GM23338 (cell line): Measurements from ENCODE around the gene SAMD10. TPM values are rescaled to one million over a fixed set of nuclear protein-coding genes. Genes with fewer than 3 reads are reported as not detected.

Source experiments
- ATAC-seq: fragments of 200-7000 bp; cut with Tn5 transposase; 3 replicates; pipeline ENCODE4 v1.9.1; 2020
- DNase-seq: peaks from one replicate; pipeline ENCODE4 v3.0.0-alpha.2; 2015; ENCODE audit warnings: low spot score
- H2AFZ ChIP-seq: fragments of 200-600 bp; sonication (generic); 2 replicates; pipeline ENCODE4 v1.8.0; 2016; ENCODE audit warnings: antibody characterized with exemption, mild to moderate bottlenecking, moderate library complexity
- H3F3A ChIP-seq: fragments of 200-600 bp; sonication (generic); replicated peaks from 2 replicates; pipeline ENCODE4 v1.8.0; 2017; ENCODE audit warnings: antibody characterized with exemption, mixed run types, low read depth
- H3K27ac ChIP-seq: fragments of 200-600 bp; sonication (generic); 2 replicates; pipeline ENCODE4 v1.6.1; 2016; ENCODE audit warnings: low read depth
- H3K27me3 ChIP-seq: fragments of 200-600 bp; sonication (generic); 2 replicates; pipeline ENCODE4 v1.8.0; 2016; ENCODE audit warnings: mild to moderate bottlenecking, mixed run types, moderate library complexity; ENCODE audit not compliant: insufficient read depth
- H3K36me3 ChIP-seq: fragments of 200-600 bp; sonication (generic); 2 replicates; pipeline ENCODE4 v1.8.0; 2016; ENCODE audit warnings: mild to moderate bottlenecking; ENCODE audit not compliant: insufficient read depth
- H3K4me1 ChIP-seq: fragments of 200-600 bp; sonication (generic); 2 replicates; pipeline ENCODE4 v1.8.0; 2016; ENCODE audit warnings: mild to moderate bottlenecking, moderate library complexity; ENCODE audit not compliant: insufficient read depth
- H3K4me2 ChIP-seq: fragments of 200-600 bp; sonication (generic); 2 replicates; pipeline ENCODE4 v1.7.1; 2017; ENCODE audit warnings: mixed run types
- H3K4me3 ChIP-seq: fragments of 200-600 bp; sonication (generic); 2 replicates; pipeline ENCODE4 v1.6.1; 2016; ENCODE audit warnings: mixed run types
- H3K79me2 ChIP-seq: fragments of 200-600 bp; sonication (generic); replicated peaks from 2 replicates; pipeline ENCODE4 v1.8.0; 2017; ENCODE audit warnings: mild to moderate bottlenecking; ENCODE audit not compliant: insufficient read depth
- H3K9me2 ChIP-seq: fragments of 200-600 bp; sonication (generic); 2 replicates; pipeline ENCODE4 v1.8.0; 2017; ENCODE audit not compliant: insufficient read depth
- H4K20me1 ChIP-seq: fragments of 200-600 bp; sonication (generic); replicated peaks from 2 replicates; pipeline ENCODE4 v1.8.0; 2017; ENCODE audit warnings: mild to moderate bottlenecking; ENCODE audit not compliant: insufficient read depth
- H3K27ac Mint-ChIP-seq: 2 replicates; pipeline ENCODE4 v1.8.0; 2020; ENCODE audit warnings: inconsistent platforms, mild to moderate bottlenecking, moderate library complexity, mixed read lengths
- H3K27me3 Mint-ChIP-seq: 3 replicates; pipeline ENCODE4 v1.8.0; 2022; ENCODE audit warnings: low read depth, mild to moderate bottlenecking, moderate library complexity, mixed read lengths, inconsistent platforms; ENCODE audit not compliant: insufficient read depth, poor library complexity
- H3K36me3 Mint-ChIP-seq: 3 replicates; pipeline ENCODE4 v1.8.0; 2021; ENCODE audit warnings: low read depth, mild to moderate bottlenecking, inconsistent platforms, moderate library complexity, mixed read lengths
- H3K4me1 Mint-ChIP-seq: 3 replicates; pipeline ENCODE4 v1.8.0; 2020; ENCODE audit warnings: mild to moderate bottlenecking, inconsistent platforms, mixed read lengths
- H3K4me3 Mint-ChIP-seq: 3 replicates; pipeline ENCODE4 v1.8.0; 2021; ENCODE audit warnings: moderate library complexity, mild to moderate bottlenecking, inconsistent platforms, mixed read lengths
- H3K9me3 Mint-ChIP-seq: 3 replicates; pipeline ENCODE4 v1.8.0; 2020; ENCODE audit warnings: moderate library complexity, mild to moderate bottlenecking, inconsistent platforms, mixed read lengths
- CREB1 ChIP-seq: fragments of 250-450 bp; sonication (Bioruptor Pico); IDR thresholded peaks from 2 replicates; pipeline ENCODE4 v1.5.0; 2020; ENCODE audit warnings: low read depth, mild to moderate bottlenecking, moderate library complexity
- POLR2AphosphoS5 ChIP-seq: IDR thresholded peaks from 2 replicates; pipeline ENCODE4 v1.6.1; 2016; ENCODE audit warnings: antibody characterized with exemption, low read depth
- ZNF114 ChIP-seq: fragments of 250-450 bp; sonication (Bioruptor Pico); IDR thresholded peaks from 2 replicates; pipeline ENCODE4 v1.5.0; 2020; ENCODE audit warnings: mild to moderate bottlenecking, moderate library complexity
- ZNF331 ChIP-seq: fragments of 250-450 bp; sonication (Bioruptor Pico); IDR thresholded peaks from 2 replicates; pipeline ENCODE4 v1.5.0; 2020; ENCODE audit warnings: low read depth, mild to moderate bottlenecking, moderate library complexity
- polyA plus RNA-seq: library from polyadenylated mRNA; unstranded; fragments of >200 nt; fragmentation: Nextera tagmentation; extraction: Ambion mirVana; gene quantifications from 2 replicates; pipeline ENCODE4 v1.2.1, GENCODE V29; 2016
- total RNA-seq: library from RNA; depleted of rRNA; stranded (reverse); fragments of >200 nt; shearing (Covaris generic); gene quantifications from 2 replicates; pipeline ENCODE4 v1.2.3, GENCODE V29; 2014
- TF ChIP-seq, protein P1 (sequence below): fragments of 250-450 bp; sonication (Bioruptor Pico); IDR thresholded peaks from 2 replicates; pipeline ENCODE4 v1.5.0; 2020; ENCODE audit warnings: mild to moderate bottlenecking, moderate library complexity
- TF ChIP-seq, protein P2 (sequence below), 2 experiments: fragments of 200-600 bp in 1 of 2; sonication (generic) in 1 of 2; conservative IDR thresholded peaks; 2 replicates each; pipeline versions ENCODE4 v1.5.1 to v1.6.1; 2016 to 2017; ENCODE audit warnings: antibody characterized with exemption in 2 of 2, low read depth in 2 of 2, mild to moderate bottlenecking in 2 of 2, moderate library complexity in 1 of 2
- TF ChIP-seq, protein P3 (sequence below): IDR thresholded peaks from 2 replicates; pipeline ENCODE4 v1.6.1; 2016; ENCODE audit warnings: antibody characterized with exemption

Gene SAMD10
- total and polyA plus RNA-seq, 2 experiments from 2014 or later = 2.1 to 7.3 TPM

DNA sequence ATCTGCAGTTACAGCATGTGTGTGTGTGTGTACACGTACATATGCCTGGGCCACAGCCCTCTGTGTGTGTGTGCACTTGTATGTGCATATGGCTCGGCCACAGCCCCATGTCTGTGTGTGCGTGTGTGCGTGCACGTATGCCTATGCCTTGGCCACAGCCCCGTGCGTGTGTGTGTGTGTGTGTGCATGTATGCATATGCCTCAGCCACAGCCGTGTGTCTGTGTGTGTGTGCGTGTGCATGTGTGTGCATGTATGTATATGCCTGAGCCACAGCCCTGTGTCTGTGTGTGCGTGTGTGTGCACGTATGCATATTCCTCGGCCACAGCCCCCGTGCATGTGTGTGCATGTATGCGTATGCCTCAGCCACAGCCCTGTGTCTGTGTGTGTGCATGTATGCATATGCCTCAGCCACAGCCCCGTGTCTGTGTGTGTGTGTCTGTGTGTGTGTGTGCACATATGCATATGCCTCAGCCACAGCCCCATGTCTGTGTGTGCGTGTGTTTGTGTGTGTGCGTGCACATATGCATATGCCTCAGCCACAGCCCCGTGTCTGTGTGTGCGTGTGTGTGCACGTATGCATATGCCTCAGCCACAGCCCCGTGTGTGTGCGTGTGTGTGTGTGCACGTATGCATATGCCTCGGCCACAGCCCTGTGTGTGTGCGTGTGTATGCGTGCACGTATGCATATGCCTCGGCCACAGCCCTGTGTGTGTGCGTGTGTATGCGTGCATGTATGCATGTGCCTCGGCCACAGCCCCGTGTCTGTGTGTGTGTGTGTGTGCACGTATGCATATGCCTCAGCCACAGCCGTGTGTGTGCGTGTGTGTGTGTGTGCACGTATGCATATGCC is 41.9 kb upstream of the SAMD10 start:
- Histone ChIP-seq H3F3A (0 out of 2 replicates have a peak, but pooled peaks cover 6% of the 10 kb centered on the region), H3K27me3 (no peaks in the 10 kb centered on the region), H4K20me1 (0 out of 2 replicates have a peak, but pooled peaks cover 3% of the 10 kb centered on the region), H3K4me3 (no peak overlapping the region), H3K4me2 (no peak overlapping the region), H3K9me2 (no peaks in the 10 kb centered on the region), H3K27ac (no peak overlapping the region), H3K79me2 (no peaks in the 10 kb centered on the region), H3K4me1 (no peaks in the 10 kb centered on the region), H3K36me3 (peaks cover 6% of the 10 kb centered on the region; the same call in 1 of the 2 replicates), H2AFZ (no peak overlapping the region)
- DNase-seq (no peak), ATAC-seq (no peak)
- no peak overlapping the region for H3K4me3 Mint-ChIP-seq
- no peak overlapping the region for H3K27ac Mint-ChIP-seq
- no peaks in the 10 kb centered on the region for H3K9me3 Mint-ChIP-seq
- peaks cover 73% of the 10 kb centered on the region for H3K36me3 Mint-ChIP-seq
- no peak for TF ChIP-seq ZNF114 (CRISPR knock-in tag)
- H3K4me1 Mint-ChIP-seq = no peaks in the 10 kb centered on the region
- H3K27me3 Mint-ChIP-seq = peaks cover 7% of the 10 kb centered on the region

DNA sequence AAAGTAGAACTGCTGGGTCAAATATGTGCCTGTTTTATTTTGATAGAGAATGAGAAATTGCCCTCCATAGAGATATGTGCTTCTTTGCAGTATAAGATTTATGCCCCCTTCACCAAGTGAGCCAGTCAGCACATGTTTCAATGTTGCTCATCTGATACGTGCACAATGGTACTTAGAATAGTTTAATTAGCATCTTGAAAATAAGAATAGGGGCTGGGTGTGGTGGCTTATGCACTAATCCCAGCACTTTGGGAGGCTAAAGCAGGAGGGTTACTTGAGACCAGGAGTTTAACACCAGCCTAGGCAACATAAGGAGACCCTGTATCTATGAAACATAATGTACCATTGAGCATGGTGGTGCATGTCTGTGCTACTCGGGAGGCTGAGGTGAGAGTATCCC is 36.2 kb upstream of the SAMD10 start:
- H3K4me1 Mint-ChIP-seq = no peaks in the 10 kb centered on the region
- H3K27me3 Mint-ChIP-seq = peaks cover 2% of the 10 kb centered on the region
- peaks cover 58% of the 10 kb centered on the region for H3K36me3 Mint-ChIP-seq
- DNase-seq = no peak
- no peak overlapping the region for H3K4me3 Mint-ChIP-seq
- H3K4me3 ChIP-seq = no peak overlapping the region
- H3K9me2 ChIP-seq = no peaks in the 10 kb centered on the region
- H3F3A ChIP-seq = 0 out of 2 replicates have a peak, but pooled peaks cover 5% of the 10 kb centered on the region
- H3K79me2 ChIP-seq = no peaks in the 10 kb centered on the region
- H3K27me3 ChIP-seq = no peaks in the 10 kb centered on the region
- H4K20me1 ChIP-seq = 0 out of 2 replicates have a peak, but pooled peaks cover 18% of the 10 kb centered on the region
- ATAC-seq = no peak
- H3K9me3 Mint-ChIP-seq = no peaks in the 10 kb centered on the region
- no peaks in the 10 kb centered on the region for H3K4me1 ChIP-seq
- no peak overlapping the region for H3K4me2 ChIP-seq
- peaks cover 23% of the 10 kb centered on the region for H3K36me3 ChIP-seq
- H2AFZ ChIP-seq = no peak overlapping the region
- H3K27ac Mint-ChIP-seq = no peak overlapping the region
- H3K27ac ChIP-seq = no peak overlapping the region
- TF ChIP-seq POLR2AphosphoS5 = no peak
- TF ChIP-seq, protein P1, sequence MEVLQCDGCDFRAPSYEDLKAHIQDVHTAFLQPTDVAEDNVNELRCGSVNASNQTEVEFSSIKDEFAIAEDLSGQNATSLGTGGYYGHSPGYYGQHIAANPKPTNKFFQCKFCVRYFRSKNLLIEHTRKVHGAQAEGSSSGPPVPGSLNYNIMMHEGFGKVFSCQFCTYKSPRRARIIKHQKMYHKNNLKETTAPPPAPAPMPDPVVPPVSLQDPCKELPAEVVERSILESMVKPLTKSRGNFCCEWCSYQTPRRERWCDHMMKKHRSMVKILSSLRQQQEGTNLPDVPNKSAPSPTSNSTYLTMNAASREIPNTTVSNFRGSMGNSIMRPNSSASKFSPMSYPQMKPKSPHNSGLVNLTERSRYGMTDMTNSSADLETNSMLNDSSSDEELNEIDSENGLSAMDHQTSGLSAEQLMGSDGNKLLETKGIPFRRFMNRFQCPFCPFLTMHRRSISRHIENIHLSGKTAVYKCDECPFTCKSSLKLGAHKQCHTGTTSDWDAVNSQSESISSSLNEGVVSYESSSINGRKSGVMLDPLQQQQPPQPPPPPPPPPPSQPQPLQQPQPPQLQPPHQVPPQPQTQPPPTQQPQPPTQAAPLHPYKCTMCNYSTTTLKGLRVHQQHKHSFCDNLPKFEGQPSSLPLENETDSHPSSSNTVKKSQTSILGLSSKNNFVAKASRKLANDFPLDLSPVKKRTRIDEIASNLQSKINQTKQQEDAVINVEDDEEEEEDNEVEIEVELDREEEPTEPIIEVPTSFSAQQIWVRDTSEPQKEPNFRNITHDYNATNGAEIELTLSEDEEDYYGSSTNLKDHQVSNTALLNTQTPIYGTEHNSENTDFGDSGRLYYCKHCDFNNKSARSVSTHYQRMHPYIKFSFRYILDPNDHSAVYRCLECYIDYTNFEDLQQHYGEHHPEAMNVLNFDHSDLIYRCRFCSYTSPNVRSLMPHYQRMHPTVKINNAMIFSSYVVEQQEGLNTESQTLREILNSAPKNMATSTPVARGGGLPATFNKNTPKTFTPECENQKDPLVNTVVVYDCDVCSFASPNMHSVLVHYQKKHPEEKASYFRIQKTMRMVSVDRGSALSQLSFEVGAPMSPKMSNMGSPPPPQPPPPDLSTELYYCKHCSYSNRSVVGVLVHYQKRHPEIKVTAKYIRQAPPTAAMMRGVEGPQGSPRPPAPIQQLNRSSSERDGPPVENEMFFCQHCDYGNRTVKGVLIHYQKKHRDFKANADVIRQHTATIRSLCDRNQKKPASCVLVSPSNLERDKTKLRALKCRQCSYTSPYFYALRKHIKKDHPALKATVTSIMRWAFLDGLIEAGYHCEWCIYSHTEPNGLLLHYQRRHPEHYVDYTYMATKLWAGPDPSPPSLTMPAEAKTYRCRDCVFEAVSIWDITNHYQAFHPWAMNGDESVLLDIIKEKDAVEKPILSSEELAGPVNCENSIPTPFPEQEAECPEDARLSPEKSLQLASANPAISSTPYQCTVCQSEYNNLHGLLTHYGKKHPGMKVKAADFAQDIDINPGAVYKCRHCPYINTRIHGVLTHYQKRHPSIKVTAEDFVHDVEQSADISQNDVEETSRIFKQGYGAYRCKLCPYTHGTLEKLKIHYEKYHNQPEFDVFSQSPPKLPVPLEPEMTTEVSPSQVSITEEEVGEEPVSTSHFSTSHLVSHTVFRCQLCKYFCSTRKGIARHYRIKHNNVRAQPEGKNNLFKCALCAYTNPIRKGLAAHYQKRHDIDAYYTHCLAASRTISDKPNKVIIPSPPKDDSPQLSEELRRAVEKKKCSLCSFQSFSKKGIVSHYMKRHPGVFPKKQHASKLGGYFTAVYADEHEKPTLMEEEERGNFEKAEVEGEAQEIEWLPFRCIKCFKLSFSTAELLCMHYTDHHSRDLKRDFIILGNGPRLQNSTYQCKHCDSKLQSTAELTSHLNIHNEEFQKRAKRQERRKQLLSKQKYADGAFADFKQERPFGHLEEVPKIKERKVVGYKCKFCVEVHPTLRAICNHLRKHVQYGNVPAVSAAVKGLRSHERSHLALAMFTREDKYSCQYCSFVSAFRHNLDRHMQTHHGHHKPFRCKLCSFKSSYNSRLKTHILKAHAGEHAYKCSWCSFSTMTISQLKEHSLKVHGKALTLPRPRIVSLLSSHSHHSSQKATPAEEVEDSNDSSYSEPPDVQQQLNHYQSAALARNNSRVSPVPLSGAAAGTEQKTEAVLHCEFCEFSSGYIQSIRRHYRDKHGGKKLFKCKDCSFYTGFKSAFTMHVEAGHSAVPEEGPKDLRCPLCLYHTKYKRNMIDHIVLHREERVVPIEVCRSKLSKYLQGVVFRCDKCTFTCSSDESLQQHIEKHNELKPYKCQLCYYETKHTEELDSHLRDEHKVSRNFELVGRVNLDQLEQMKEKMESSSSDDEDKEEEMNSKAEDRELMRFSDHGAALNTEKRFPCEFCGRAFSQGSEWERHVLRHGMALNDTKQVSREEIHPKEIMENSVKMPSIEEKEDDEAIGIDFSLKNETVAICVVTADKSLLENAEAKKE (CRISPR knock-in tag) = no peak
- TF ChIP-seq, protein P2, sequence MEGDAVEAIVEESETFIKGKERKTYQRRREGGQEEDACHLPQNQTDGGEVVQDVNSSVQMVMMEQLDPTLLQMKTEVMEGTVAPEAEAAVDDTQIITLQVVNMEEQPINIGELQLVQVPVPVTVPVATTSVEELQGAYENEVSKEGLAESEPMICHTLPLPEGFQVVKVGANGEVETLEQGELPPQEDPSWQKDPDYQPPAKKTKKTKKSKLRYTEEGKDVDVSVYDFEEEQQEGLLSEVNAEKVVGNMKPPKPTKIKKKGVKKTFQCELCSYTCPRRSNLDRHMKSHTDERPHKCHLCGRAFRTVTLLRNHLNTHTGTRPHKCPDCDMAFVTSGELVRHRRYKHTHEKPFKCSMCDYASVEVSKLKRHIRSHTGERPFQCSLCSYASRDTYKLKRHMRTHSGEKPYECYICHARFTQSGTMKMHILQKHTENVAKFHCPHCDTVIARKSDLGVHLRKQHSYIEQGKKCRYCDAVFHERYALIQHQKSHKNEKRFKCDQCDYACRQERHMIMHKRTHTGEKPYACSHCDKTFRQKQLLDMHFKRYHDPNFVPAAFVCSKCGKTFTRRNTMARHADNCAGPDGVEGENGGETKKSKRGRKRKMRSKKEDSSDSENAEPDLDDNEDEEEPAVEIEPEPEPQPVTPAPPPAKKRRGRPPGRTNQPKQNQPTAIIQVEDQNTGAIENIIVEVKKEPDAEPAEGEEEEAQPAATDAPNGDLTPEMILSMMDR (conservative IDR thresholded peaks at IDR 0.05; ENCODE audit: low read depth in 2 of 2) = no peak
- no peak for TF ChIP-seq ZNF331 (CRISPR knock-in tag)
- no peak for TF ChIP-seq CREB1 (CRISPR knock-in tag)
- TF ChIP-seq, protein P3, sequence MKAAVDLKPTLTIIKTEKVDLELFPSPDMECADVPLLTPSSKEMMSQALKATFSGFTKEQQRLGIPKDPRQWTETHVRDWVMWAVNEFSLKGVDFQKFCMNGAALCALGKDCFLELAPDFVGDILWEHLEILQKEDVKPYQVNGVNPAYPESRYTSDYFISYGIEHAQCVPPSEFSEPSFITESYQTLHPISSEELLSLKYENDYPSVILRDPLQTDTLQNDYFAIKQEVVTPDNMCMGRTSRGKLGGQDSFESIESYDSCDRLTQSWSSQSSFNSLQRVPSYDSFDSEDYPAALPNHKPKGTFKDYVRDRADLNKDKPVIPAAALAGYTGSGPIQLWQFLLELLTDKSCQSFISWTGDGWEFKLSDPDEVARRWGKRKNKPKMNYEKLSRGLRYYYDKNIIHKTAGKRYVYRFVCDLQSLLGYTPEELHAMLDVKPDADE = no peak
